HUES48 (cell line): Measurements from ENCODE around the gene COG5.
"Not testable (repeated sequence)": the region's sequence is repeated elsewhere in the genome, so short reads cannot be mapped to it uniquely, and the experiment has no call there.

Experiments used
- H3K27ac ChIP-seq: one replicate; pipeline ENCODE4 v1.7.0; 2013; ENCODE audit warnings: low read depth, low read length, inconsistent platforms
- H3K27me3 ChIP-seq: 2 replicates; pipeline ENCODE4 v1.6.1; 2013; ENCODE audit warnings: mild to moderate bottlenecking, low read length; ENCODE audit not compliant: control insufficient read depth, insufficient read depth
- H3K36me3 ChIP-seq: 2 replicates; pipeline ENCODE4 v1.6.1; 2013; ENCODE audit warnings: low read length; ENCODE audit not compliant: control insufficient read depth, insufficient read depth
- H3K4me1 ChIP-seq: 2 replicates; pipeline ENCODE4 v1.6.1; 2013; ENCODE audit warnings: mild to moderate bottlenecking, low read length; ENCODE audit not compliant: control insufficient read depth, insufficient read depth
- H3K4me3 ChIP-seq: 2 replicates; pipeline ENCODE4 v1.5.1; 2013; ENCODE audit warnings: mild to moderate bottlenecking, low read depth, low read length
- H3K9ac ChIP-seq: 2 replicates; pipeline ENCODE4 v1.6.1; 2013; ENCODE audit warnings: mild to moderate bottlenecking, low read depth, low read length, moderate library complexity
- H3K9me3 ChIP-seq: 2 replicates; pipeline ENCODE4 v1.6.1; 2013; ENCODE audit warnings: low read length; ENCODE audit not compliant: control insufficient read depth, insufficient read depth

Gene COG5

GRCh38 chr7:107253599-107253998 is 310.1 kb downstream of the COG5 start:
- Histone ChIP-seq H3K9ac (no peak overlapping the region), H3K9me3 (no peaks in the 10 kb centered on the region), H3K4me1 (peaks cover 4% of the 10 kb centered on the region; the same call in 1 of the 2 replicates), H3K27ac (no peak overlapping the region), H3K4me3 (no peak overlapping the region), H3K27me3 (no peaks in the 10 kb centered on the region), H3K36me3 (no peaks in the 10 kb centered on the region)

DNA sequence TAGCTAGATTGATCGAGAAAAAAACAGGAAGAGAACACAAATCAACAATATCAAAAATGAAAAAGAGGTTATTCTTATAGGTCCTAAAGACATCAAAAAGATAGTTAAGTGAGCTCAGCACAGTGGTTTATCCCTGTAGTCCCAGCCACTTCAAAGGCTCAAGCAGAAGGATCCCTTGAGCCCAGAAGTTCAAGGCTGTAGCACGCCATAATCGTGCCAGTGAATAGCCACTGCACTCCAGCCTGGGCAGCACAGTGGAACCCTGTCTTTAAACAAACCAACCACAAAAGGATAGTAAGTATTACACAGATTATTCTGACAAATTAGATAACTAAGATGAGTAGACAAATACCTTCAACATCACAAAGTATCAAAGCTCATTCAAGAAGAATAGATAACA is 311.8 kb downstream of the COG5 start:
- H3K36me3 ChIP-seq, result no peaks in the 10 kb centered on the region
- H3K4me1 ChIP-seq, result peaks cover 4% of the 10 kb centered on the region; the same call in 1 of the 2 replicates
- no peaks in the 10 kb centered on the region for H3K9me3 ChIP-seq
- H3K9ac ChIP-seq, result no peak overlapping the region
- no peak overlapping the region for H3K4me3 ChIP-seq
- no peak overlapping the region for H3K27ac ChIP-seq
- no peaks in the 10 kb centered on the region for H3K27me3 ChIP-seq

DNA sequence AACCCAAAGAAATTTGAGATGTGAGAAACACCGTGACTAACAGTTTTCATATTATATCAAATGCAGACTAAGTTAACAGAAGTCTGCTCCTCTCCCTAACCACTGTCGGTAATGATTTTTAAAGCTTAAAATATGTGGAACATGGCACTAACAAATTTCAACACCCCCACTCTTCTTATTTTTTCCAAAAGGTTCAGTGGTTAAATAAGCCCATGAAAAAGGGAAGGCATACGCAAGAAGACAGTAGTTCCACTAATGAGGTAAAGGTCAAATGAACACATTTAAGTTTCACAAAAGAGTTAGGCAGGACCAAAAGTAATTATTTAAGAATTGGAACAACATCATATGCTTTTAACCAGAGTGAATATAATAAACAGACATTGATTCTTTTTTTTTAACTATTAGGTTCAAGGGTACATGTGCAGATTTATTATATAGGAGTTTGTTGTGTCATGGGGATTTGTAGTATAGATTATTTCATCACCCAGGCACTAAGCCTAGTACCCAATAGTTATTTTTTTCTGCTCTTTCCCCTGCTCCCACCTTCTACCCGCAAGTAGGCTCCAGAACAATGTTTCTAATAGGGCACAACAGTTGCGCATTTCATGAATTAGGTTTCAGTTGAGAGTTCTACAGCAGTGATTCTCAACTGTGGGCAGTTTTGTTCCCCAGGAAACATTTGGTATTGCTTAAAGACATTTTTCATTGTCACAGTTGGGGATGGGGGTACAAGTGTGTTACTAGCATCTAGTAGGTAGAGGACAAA is 315.0 kb downstream of the COG5 start:
- Histone ChIP-seq H3K9me3 (no peaks in the 10 kb centered on the region), H3K4me3 (no peak overlapping the region), H3K4me1 (peaks cover 4% of the 10 kb centered on the region; the same call in 1 of the 2 replicates), H3K36me3 (no peaks in the 10 kb centered on the region; the same call in 1 of the 2 replicates), H3K27ac (no peak overlapping the region), H3K27me3 (no peaks in the 10 kb centered on the region), H3K9ac (no peak overlapping the region)

DNA sequence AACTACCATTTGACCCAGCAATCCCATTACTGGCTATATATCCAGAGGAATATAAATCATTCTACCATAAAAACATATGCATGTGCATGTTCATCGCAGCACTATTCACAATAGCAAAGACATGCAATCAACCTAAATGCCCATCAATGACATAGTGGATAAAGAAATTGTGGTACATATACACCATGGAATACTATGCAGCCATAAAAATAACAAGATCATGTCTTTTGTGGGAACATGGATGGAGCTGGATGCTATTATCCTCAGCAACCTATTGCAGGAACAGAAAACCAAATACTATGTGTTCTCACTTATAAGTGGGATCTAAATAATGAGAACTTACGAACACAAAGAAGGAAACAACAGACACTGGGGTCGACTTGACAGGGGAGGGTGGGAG is 316.9 kb downstream of the COG5 start:
- not testable (repeated sequence) for H3K9me3 ChIP-seq, H3K4me1 ChIP-seq, H3K4me3 ChIP-seq, H3K9ac ChIP-seq, H3K27me3 ChIP-seq, H3K27ac ChIP-seq, H3K36me3 ChIP-seq

DNA sequence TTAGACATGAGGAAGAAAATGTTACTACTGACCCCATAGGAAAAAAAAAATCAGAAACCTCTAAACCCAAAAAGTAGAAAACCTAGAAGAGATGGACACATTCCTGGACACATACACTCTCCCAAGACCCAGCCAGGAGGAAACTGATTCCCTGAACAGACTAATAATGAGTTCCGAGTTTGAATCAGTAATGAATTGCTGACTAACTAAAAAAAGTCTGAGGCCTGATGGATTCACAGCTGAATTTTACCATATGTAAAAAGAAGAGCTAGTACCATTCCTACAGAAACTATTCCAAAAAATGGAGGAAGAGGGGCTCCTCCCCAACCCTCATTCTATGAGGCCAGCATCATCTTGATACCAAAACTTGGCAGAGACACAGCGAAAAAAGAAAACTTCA is 319.1 kb downstream of the COG5 start:
- Histone ChIP-seq H3K27ac (no peak overlapping the region), H3K36me3 (no peaks in the 10 kb centered on the region; the same call in 1 of the 2 replicates), H3K4me3 (no peak overlapping the region), H3K4me1 (peaks cover 8% of the 10 kb centered on the region; the same call in 1 of the 2 replicates), H3K9me3 (no peaks in the 10 kb centered on the region), H3K9ac (no peak overlapping the region), H3K27me3 (no peaks in the 10 kb centered on the region)

GRCh38 chr7:107242267-107242666 is 321.5 kb downstream of the COG5 start:
- H3K36me3 ChIP-seq, result no peaks in the 10 kb centered on the region; the same call in 1 of the 2 replicates
- no peak overlapping the region for H3K4me3 ChIP-seq
- H3K27ac ChIP-seq, result no peak overlapping the region
- peaks cover 4% of the 10 kb centered on the region; the same call in 1 of the 2 replicates for H3K4me1 ChIP-seq
- H3K9ac ChIP-seq, result no peak overlapping the region
- H3K9me3 ChIP-seq, result no peaks in the 10 kb centered on the region
- no peaks in the 10 kb centered on the region for H3K27me3 ChIP-seq

- Histone ChIP-seq H3K4me1 (peaks cover 28% of the 10 kb centered on the region), H3K9me3 (no peaks in the 10 kb centered on the region), H3K9ac (no peak overlapping the region), H3K4me3 (no peak overlapping the region), H3K27ac (no peak overlapping the region), H3K36me3 (no peaks in the 10 kb centered on the region), H3K27me3 (no peaks in the 10 kb centered on the region)
Measured at GRCh38 chr7:107237451-107237850, 326.3 kb downstream of the COG5 start.

DNA sequence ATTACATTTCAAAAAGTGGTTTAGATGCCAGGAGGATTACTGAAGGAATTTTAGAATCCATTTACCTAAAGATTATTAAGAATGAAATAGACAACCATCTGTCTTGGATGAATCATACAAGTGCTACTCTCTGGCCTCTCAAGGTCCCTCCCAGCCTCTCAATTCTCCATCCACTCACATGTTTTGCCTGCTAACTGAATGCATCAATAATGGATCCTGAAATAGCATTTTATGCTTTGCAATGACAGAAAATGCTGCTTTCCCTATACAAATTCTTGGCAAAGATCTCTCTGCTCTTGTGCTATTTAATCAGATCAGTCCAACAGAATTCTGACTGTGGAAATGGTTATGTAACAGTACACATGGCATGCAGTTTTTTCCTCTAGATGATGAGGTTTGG is 326.9 kb downstream of the COG5 start:
- Histone ChIP-seq H3K36me3 (no peaks in the 10 kb centered on the region), H3K27ac (no peak overlapping the region), H3K9ac (no peak overlapping the region)

DNA sequence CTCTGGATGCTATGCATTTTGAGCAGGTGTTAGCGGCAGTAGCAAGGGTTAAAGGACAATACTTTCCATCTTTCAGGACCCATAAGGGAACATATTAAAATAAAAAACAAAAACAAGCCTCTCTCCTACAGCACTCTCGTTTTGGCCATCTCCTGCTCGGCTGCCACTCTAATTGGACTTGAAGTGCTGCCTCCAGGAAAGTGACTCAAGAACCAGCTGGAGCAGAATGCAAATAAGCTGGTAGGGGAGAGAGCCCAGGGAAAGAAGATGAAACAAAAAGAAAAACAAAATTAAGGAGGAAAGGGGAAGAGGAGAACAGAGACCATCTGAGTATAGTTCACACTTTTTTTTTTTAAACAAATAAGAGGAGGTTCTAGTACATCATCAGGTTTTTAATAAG is 329.3 kb downstream of the COG5 start:
- Histone ChIP-seq H3K9ac (no peak overlapping the region), H3K36me3 (no peaks in the 10 kb centered on the region), H3K27ac (no peak overlapping the region), H3K4me3 (no peak overlapping the region), H3K27me3 (no peaks in the 10 kb centered on the region), H3K4me1 (peaks cover 26% of the 10 kb centered on the region), H3K9me3 (no peaks in the 10 kb centered on the region)

More for the DNA sequence above, 326.9 kb downstream of the COG5 start:
- Histone ChIP-seq H3K9me3 (no peaks in the 10 kb centered on the region), H3K27me3 (no peaks in the 10 kb centered on the region), H3K4me3 (no peak overlapping the region), H3K4me1 (peaks cover 30% of the 10 kb centered on the region)

- no peak overlapping the region for H3K27ac ChIP-seq
- no peaks in the 10 kb centered on the region for H3K27me3 ChIP-seq
- H3K4me1 ChIP-seq, result peaks cover 26% of the 10 kb centered on the region
- H3K4me3 ChIP-seq, result no peak overlapping the region
- no peaks in the 10 kb centered on the region for H3K9me3 ChIP-seq
- no peaks in the 10 kb centered on the region for H3K36me3 ChIP-seq
- H3K9ac ChIP-seq, result no peak overlapping the region
Measured at GRCh38 chr7:107233981-107234380, 329.7 kb downstream of the COG5 start.

DNA sequence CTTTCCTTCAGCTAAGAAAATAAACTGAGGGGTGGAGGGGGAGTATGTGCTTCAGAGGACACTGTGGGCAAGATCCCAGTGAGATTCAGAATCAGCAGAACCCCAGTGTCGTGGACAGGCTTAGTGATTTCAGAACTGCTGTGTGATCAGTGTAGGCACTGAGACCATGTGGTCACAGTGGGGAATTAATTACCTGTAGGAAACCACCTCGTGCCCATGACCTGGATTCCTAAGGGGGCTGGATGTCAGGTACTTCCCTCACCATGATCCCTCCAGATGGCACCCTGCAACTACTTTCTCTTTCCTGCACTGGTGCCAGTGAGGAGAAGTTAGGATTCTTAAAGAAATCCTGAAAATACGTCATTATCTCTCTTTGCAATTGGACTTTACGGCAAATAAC is 330.5 kb downstream of the COG5 start:
- Histone ChIP-seq H3K4me1 (peaks cover 26% of the 10 kb centered on the region), H3K9ac (no peak overlapping the region), H3K4me3 (no peak overlapping the region), H3K27me3 (no peaks in the 10 kb centered on the region), H3K27ac (peak overlapping the region; percentile 2), H3K9me3 (no peaks in the 10 kb centered on the region), H3K36me3 (no peaks in the 10 kb centered on the region)
